Psoas muscle (tissue), 8 donors: ENCODE data around the gene IFT81. TPM values are rescaled to one million over a fixed set of nuclear protein-coding genes. Genes with fewer than 3 reads are reported as not detected.
A peak's percentile ranks its signal among the peaks of the same experiment; 100 is the strongest.

ENCODE experiments used
- ATAC-seq, 4 donors: fragments of 200-7000 bp; cut with Tn5 transposase; one replicate each; pipeline ENCODE4 v1.9.1; 2020; ENCODE audit warnings: moderate library complexity in 3 of 4, mild to moderate bottlenecking in 2 of 4
- DNase-seq, 2 donors: peaks; one replicate each; pipeline ENCODE4 v3.0.0-alpha.2; 2020
- H3K27ac ChIP-seq: fragments of 200-600 bp; one replicate; pipeline ENCODE4 v1.8.0; 2022
- H3K27me3 ChIP-seq, 3 donors: fragments of 200-600 bp in 1 of 3; one replicate each; pipeline versions ENCODE4 v1.6.1 to v1.8.0; 2013 to 2022; ENCODE audit warnings: low read length in 2 of 3, mild to moderate bottlenecking in 2 of 3, moderate library complexity in 1 of 3; ENCODE audit not compliant: insufficient read depth in 3 of 3
- H3K36me3 ChIP-seq, 2 donors: fragments of 200-600 bp in 1 of 2; one replicate each; pipeline versions ENCODE4 v1.6.1 to v1.8.0; 2013 to 2022; ENCODE audit warnings: low read depth in 1 of 2, mild to moderate bottlenecking in 1 of 2, moderate library complexity in 1 of 2; ENCODE audit not compliant: insufficient read depth in 1 of 2
- H3K4me1 ChIP-seq: fragments of 200-600 bp; one replicate; pipeline ENCODE4 v1.8.0; 2022
- H3K4me3 ChIP-seq: fragments of 200-600 bp; one replicate; pipeline ENCODE4 v1.8.0; 2022; ENCODE audit warnings: mild to moderate bottlenecking
- H3K9me3 ChIP-seq: fragments of 200-600 bp; one replicate; pipeline ENCODE4 v1.8.0; 2022
- WGBS, 3 donors: extraction: QIAGEN DNeasy Blood & Tissue Kit; methylation state at CpG; one replicate each; pipeline versions ENCODE4 v1.1.6 to v1.1.7; 2013; 5-methylcytosine and 5-hydroxymethylcytosine counted together
- intact Hi-C, 2 donors: fragments of 100-400 bp; cut with DNase I; formaldehyde crosslinking; loops; one replicate each; pipeline versions ENCODE4 v1.11.0 to v1.14.2; 2022
- polyA plus RNA-seq, 3 donors: library from polyadenylated mRNA; stranded (reverse); fragments of 200-250 nt; gene quantifications; one replicate each; pipeline ENCODE4 v1.2.3, GENCODE V29; 2013
- total RNA-seq, 4 donors: library from RNA; stranded (reverse); fragmentation: NEBNext Ultra II Directional in 2 of 4; extraction: Animal tissue kit (Norgen Biotek cat#: 25700) in 2 of 4; gene quantifications; one replicate each; pipeline versions ENCODE4 v1.2.1 to v1.2.4, GENCODE V29; 2021 to 2023
- TF ChIP-seq, protein P1 (sequence below): fragments of 200-600 bp; IDR thresholded peaks from one replicate; pipeline ENCODE4 v1.8.0; 2022; ENCODE audit warnings: antibody characterized with exemption
- donor health status: healthy with polysubstance abuse.
- donor health status: DM: no; HTN: no; CAD: no; lungs with moderate emphysema.
- donor health status: Bipolar disorder and iron deficiency.
- donor health status: healthy.
- donor health status: DM: yes; HTN: yes; CAD: no.
- donor health status: DM: no; HTN: no; CAD: no.
- donor health status: DM: no; HTN: no; CAD: no.
- donor health status: DM: yes; HTN: yes; CAD: no.

The IFT81 gene
- total and polyA plus RNA-seq, 7 donors: 2.5 to 9.6 (median 4.9) TPM

DNA sequence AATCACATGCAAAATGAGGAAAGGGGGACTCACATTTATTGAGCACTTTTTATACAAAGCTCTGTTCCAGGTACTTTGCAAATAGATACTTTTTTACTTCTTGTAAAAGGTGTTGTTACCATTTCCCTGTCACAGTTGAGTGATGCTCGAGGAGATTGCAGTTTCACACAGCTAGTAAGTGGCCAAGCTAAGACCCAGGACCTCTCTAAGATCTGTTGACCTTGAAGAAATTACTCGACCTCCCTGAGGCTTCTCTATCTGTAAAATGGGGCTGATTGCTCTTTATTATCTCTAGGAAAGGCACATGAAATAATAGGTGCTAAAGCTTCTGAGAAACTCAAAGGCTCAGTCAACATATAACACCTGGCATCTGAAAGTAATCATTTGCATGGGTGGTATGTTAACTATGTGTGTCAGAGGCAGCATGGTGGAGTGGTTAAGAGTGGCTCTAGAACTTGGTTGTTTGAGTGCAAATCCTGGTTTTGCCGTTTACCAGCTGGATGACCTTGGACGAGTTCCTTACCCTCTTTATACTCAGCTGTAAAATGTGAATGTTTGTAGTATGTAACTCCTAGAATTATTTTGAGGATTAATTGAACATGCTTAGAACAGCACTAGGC lies 41.5 kb downstream of the IFT81 start:
- Histone ChIP-seq H3K4me1 (peaks cover 3% of the 10 kb centered on the region), H3K36me3 (peaks cover 0 to 27% of the 10 kb centered on the region in 2 donors), H3K27me3 (no peaks in the 10 kb centered on the region), H3K27ac (no peak overlapping the region), H3K4me3 (no peak overlapping the region), H3K9me3 (no peaks in the 10 kb centered on the region)
- TF ChIP-seq, protein P1, sequence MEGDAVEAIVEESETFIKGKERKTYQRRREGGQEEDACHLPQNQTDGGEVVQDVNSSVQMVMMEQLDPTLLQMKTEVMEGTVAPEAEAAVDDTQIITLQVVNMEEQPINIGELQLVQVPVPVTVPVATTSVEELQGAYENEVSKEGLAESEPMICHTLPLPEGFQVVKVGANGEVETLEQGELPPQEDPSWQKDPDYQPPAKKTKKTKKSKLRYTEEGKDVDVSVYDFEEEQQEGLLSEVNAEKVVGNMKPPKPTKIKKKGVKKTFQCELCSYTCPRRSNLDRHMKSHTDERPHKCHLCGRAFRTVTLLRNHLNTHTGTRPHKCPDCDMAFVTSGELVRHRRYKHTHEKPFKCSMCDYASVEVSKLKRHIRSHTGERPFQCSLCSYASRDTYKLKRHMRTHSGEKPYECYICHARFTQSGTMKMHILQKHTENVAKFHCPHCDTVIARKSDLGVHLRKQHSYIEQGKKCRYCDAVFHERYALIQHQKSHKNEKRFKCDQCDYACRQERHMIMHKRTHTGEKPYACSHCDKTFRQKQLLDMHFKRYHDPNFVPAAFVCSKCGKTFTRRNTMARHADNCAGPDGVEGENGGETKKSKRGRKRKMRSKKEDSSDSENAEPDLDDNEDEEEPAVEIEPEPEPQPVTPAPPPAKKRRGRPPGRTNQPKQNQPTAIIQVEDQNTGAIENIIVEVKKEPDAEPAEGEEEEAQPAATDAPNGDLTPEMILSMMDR: no peak
- intact Hi-C loops: no loop called here
- no peak for ATAC-seq
- 69 to 78% (median 77%) methylated on average over 4 of the region's 4 CpGs for WGBS, 3 donors
- DNase-seq: no peak

DNA sequence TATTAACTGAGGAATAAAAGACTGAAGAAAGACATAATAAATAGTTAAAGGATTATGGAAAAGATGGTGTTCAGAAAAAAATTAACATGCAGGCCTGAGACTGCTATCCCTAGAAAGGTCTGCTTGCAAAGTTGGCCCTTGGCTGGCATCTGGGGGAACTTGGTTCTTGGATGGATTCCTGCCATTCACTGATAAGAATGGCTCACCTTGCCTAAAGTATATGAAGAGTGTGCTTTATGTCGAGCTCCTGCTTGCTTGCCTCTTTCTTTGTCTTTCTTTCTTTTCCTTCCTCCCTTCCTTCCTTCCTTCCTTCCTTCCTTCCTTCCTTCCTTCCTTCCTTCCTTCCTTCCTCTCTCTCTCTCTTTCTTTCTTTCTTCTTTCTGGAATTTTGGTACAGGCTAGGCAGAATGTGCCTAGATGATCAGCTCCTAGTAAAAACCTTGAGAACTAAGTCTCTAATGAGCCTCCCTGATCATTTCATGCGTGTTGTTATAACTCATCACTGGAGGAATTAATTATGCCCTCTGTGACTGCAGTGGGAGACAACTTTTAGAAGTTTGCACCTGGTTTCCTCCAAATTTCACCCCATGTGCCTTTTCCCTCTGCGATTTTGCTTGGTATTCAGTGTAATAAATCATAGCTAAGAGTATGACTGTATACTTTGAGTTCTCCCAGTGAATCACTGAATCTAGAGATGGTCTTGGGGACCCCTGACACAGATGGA lies 44.7 kb downstream of the IFT81 start:
- Histone ChIP-seq H3K27me3 (no peaks in the 10 kb centered on the region), H3K4me3 (no peak overlapping the region), H3K27ac (peak overlapping the region; percentile 71), H3K36me3 (peaks cover 0 to 12% of the 10 kb centered on the region in 2 donors), H3K4me1 (peaks cover 14% of the 10 kb centered on the region), H3K9me3 (no peaks in the 10 kb centered on the region)
- TF ChIP-seq, protein P1: no peak
- intact Hi-C loops: no loop called here
- no peak for DNase-seq
- no peak for ATAC-seq
- 72 to 83% (median 77%) methylated on average over 3 of the region's 3 CpGs for whole genome bisulfite sequencing, 3 donors

DNA sequence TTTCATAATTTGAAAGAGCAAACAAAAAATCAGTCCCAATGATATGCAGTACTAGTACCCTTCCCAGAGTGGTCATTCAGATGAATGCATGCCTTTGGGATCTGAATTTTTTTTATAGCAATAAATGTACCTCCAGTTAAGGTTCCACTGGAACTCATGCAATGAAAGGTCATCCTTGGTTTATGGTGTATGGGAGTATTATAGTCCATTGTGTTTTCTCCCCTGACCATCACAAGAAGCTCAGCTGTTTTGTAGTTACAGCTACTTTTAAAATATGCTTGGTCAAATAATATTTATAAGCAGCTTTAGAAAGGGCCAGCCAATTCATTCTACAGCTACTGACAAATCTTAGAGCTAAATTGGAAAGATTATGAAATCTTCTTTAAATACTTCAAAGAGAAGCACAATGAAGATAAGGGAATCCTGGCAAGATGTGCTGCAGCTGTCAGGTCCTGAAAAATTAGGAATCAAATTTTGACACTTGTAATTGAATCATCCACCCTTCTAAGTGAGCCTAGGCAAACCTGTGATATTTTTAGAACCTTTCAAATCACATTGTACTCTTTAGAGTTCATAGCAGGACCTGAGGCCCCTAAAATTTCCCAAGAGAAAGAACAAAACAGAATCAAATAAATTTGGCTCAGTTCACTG lies 46.5 kb downstream of the IFT81 start:
- peak; percentile 95 to 96 (median 96) for ATAC-seq
- TF ChIP-seq, protein P1: no peak
- intact Hi-C loops: loop anchor here in 1 of 2 donors (2.0 kb wide), 1 partner anchor 120 kb away; no protein-coding TSS in a partner anchor

DNA sequence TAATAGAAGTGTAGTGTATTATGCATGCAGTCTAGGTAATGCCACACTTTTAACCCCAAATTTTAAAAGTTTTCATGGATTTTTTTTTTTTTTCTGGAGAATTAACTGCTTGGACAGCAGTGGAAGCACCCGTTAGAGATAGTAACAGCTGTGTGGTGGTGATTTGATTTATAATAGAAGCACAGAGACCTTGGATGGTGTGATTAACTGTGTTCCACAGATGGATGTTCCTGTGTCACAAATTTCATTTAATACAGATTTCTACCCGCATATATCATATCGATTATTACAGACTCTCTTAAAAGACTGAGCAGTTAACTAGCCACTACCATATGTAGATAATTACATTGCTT lies 47.0 kb downstream of the IFT81 start:
- ATAC-seq (peak; percentile 71 to 83 (median 80)), DNase-seq (no peak)
- WGBS, 3 donors: 15 to 35% (median 30%) methylated on average over 3 of the region's 3 CpGs
- Histone ChIP-seq H3K27me3 (no peaks in the 10 kb centered on the region), H3K4me1 (peaks cover 26% of the 10 kb centered on the region), H3K36me3 (peaks cover 0 to 5% of the 10 kb centered on the region in 2 donors), H3K9me3 (no peaks in the 10 kb centered on the region), H3K4me3 (peak overlapping the region; percentile 11), H3K27ac (peak overlapping the region; percentile 71)
- TF ChIP-seq, protein P1: no peak
- intact Hi-C loops: loop anchor here in 1 of 2 donors (2.0 kb wide), 1 partner anchor 120 kb away; no protein-coding TSS in a partner anchor

More for the DNA sequence above, 46.5 kb downstream of the IFT81 start:
- no peaks in the 10 kb centered on the region for H3K27me3 ChIP-seq
- peaks cover 0 to 7% of the 10 kb centered on the region in 2 donors for H3K36me3 ChIP-seq
- H3K27ac ChIP-seq: peak overlapping the region; percentile 71
- H3K9me3 ChIP-seq: no peaks in the 10 kb centered on the region
- peaks cover 26% of the 10 kb centered on the region for H3K4me1 ChIP-seq
- peak overlapping the region; percentile 11 for H3K4me3 ChIP-seq
- no peak for DNase-seq
